Right hindlimb (tissue), 1 donor: ENCODE data around the gene ZNF362.
"Not testable (repeated sequence)": the region's sequence is repeated elsewhere in the genome, so short reads cannot be mapped to it uniquely, and the experiment has no call there.

Experiments
- DNase-seq: peaks from one replicate; pipeline ENCODE4 v3.0.0-alpha.2; 2018

ZNF362 gene

GRCh38 chr1:33309351-33309750 is 53.1 kb downstream of the ZNF362 start:
- DNase-seq: not testable (repeated sequence)

DNA sequence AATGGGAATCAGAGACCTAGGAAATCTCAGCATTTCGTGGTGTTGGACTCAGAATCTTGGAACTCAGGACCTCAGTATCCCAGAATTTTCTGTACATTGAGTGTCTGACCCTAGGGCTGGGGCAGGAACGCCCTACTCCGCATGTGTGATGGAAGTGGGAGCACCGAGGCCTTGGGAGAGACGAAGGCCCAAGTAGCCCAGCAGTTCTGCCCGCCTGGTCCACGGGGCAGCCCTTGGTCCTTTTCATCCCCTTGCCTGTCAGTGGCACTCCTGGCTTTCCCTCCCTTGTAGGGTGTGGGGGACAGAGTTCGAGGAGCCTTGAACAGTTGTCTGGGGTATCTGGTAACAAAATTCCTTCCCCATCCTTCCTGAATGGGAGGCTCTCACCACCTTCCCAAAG is 54.4 kb downstream of the ZNF362 start:
- DNase-seq: no peak

DNA sequence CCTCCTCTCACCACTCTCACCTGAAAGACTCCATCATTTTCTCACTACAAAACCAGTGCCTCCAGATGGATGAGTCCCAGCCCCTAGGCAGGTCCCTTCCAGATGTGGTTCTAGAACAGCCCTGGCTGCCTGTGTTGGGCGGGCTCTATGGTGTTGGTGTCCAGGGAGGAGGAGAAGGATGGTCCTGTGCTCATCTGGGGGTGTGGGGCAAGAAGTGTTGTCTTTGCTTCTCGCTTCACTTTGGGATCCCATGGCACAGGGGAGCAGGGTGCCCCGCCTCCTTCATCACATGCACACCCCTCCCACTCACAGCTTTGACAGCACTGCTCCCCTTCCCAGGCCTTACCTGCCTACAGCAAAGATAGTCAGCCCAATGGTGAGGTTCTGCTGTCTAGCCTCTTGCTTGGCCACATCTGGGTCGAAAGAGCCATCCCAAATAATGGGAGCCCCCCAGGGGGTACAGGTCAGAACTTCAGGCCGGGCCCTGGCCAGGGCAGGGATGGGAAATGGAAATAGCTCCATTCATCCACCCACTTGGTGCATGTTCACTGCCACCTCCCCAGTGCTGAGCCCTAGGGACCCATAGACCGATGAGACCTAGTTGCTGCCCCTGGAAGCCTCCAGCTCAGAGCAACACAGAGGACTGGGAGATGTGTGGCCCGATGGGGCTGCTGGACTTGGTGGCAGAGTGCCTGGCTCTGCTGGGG is 55.6 kb downstream of the ZNF362 start:
- DNase-seq: no peak

GRCh38 chr1:33312413-33312749 is 56.1 kb downstream of the ZNF362 start:
- DNase-seq: no peak

GRCh38 chr1:33314416-33314815 is 58.1 kb downstream of the ZNF362 start:
- DNase-seq: no peak

DNA sequence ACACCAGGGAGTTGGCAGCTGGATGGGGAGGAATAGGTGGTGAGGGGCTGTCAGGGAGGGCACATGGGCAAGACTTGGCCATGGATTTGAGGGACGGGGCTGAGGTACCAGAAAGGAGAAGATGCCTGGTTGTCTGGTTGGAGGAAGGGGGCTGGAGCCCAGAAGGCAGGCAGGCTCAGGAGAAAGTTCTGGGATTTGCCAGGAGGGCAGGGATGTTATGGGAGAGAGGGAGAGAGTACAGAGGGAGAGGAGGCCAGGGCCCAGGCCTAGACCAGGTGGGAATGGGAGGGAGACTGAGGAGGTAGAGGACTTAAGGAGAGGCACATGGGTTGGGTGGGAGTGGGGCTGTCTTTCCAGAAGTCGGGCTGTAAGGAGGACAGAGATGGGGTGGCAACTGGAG is 60.3 kb downstream of the ZNF362 start:
- no peak for DNase-seq

- DNase-seq: no peak
These were observed 61.1 kb downstream of the ZNF362 start for GRCh38 chr1:33317354-33317753.

GRCh38 chr1:33317946-33318345 is 61.7 kb downstream of the ZNF362 start:
- DNase-seq: no peak

GRCh38 chr1:33319186-33319948 is 63.1 kb downstream of the ZNF362 start:
- DNase-seq: no peak

DNA sequence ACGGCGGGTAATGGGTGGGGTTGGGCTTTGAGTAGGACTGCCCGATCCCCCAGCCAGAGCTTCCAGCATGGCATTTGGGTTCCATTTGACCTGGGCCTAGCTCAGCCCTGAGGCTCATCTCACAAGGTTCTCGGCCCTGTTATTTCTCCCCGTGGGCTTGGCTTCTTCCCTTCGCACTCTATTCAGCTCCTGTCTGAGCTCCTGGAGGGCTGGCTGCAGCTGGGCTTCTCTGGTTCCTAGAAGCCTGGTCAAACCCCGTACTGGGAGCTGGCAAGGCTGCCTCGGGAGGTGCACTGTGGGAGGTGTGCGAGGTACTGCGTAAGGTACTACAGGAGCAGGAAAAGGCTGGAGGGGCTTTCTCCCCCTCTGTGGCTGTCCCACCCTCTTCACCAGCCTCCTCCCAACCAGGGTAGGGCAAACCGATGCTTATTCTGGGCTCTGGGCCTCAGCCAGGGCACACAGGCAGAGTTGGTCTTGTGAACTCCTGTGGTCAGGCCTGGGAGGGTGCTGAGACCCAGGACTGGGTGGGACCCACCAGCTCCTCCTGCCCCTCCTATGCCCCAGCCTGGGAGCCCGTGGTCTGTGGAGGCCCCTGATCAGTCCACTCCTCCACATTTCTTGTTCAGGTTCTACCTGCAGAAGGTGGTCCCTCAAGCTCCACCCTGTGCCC is 63.8 kb downstream of the ZNF362 start:
- DNase-seq: no peak

DNA sequence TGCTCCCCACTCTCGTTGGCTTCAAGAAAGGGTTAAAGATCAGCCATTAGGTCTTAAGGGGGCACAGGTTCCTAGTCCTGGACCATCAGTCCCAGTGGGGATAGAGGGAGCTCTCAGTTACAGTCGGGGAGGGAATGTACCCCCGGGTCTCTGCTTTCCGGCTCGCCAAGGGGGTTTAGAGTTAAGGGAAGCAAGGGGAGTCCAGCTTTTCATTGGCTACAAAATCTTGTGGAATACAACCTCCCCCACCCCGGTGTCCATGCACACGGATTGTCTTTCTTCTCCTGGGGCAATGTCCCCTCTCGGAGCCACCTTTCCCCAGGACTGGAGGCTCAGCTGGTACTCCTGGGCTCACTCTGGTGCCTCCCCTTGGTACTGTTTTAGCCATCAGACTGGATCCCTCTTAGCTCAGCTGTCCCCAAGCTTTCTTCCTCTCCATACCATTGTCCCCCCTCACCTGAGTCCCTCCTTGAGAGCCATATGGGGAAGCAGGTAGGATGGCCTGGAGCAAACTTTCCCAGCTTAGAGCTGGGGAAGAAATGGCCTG is 64.4 kb downstream of the ZNF362 start, which contains the start of gene A3GALT2:
TSS of gene A3GALT2 (minus strand) at position 480 of the 547 bp plus-strand sequence. CDS start at position 480, 0 bp downstream.
- DNase-seq: no peak

DNA sequence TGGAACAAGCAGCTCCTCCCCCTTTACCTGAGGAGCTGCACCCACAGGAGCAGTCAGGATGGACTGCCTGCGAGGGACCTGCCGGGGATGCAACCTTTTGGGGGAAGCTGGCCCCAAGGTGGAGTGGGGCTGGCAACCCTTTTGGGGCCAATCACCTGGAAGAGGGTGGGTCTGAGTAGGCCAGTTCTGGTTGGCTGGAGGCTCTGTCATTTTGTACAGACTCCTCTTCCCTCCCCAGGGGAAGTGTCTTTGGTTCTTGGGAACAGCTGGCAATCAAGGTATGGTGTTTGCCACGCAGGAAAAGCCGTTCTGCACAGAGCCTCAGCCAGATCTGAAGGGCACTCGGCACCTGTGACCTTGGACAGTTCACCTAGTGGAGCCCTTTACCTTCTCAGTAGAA is 64.9 kb downstream of the ZNF362 start:
- no peak for DNase-seq

GRCh38 chr1:33322109-33322508 is 65.8 kb downstream of the ZNF362 start:
- DNase-seq: no peak

DNA sequence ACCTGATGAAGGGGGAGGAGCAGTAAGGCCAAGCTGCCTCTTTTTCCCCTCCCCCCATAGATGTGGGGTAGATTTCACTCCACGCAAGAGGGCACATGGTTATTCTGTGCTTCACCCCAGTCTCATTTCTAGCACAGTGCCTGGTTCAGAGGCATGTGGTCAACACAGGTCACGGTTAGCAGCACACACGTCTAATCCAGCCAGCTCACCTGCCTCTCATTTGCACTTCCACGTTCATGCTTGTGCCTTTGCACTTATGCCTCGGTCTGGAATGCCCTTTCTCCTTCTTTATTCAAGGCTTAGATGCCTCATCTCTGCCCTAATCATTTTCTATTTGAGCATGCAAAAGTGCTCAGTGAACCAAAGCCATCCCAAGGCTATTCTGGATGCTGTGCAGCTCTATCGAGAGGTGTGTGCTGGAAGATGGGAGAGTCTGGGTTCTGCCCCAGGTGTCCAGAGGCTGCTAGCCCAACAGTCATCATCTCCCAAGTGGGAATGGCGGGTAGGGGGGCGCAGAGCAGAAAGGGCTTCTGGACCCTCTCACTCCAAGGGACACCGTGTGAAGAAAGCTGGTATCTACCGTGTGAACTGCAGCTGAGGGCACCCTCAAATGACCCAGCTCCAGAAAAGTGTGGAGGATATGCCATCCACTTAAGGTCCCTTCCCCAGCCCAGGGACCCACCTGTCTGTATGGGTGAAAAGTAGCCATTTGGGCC is 66.7 kb downstream of the ZNF362 start:
- DNase-seq: no peak

DNA sequence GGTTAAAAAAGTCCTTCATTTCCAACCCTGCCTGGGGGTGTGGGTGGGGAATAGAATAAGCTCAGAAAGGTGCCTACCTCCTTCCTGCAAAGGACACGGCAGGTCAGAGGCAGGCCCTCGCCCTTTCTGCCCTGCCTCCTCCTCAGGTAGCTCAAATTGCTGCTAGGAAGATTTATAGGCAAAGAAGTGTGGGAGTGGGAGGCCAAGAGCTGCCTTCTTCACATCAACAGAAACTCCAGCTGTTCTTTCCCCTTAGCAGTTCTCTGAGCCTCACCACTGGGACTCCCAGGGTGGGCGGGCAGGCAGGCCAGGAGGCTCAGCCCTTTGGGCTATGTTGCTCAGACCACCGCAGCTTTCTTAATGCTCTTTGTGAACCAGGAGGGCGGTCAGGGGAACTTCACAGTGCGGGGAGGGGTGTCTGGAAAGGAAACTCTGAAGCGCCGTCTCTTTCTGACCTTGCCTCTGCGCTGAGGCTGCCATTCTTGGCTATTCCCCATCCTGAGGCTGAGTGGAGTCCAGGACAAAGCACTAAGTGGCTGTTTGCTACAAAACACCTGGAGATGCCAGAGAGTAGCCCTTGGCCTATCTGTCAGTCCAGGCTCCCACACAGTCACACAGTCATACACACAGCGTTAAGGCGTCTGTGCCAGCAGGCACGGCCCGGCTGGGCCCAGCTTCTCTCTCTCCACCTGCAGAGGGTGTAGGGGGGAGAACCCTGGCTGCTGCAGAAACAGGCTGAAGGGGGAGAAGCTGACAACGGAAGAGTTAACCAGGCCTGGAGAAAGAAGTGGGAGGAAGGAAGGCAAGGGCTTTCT is 67.6 kb downstream of the ZNF362 start:
- DNase-seq: no peak

- DNase-seq: no peak
These were observed 68.6 kb downstream of the ZNF362 start for GRCh38 chr1:33324677-33325575.

DNA sequence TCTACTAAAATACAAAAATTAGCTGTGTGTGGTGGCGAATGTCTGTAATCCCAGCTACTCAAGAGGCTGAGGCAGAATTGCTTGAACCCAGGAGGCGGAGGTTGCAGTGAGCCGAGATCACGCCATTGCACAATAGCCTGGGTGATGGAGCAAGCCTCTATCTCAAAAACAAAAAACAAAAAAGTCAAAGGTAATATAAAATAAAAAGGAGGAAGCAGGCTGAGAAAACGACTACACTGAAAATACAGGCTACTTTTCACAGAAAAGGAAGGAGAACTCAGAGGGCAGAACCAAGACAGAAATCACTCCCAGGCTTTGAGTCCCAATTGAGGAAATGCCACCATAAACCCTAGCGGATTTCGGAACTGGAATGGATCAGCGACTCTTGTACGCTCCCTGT is 70.5 kb downstream of the ZNF362 start:
- DNase-seq: no peak

DNA sequence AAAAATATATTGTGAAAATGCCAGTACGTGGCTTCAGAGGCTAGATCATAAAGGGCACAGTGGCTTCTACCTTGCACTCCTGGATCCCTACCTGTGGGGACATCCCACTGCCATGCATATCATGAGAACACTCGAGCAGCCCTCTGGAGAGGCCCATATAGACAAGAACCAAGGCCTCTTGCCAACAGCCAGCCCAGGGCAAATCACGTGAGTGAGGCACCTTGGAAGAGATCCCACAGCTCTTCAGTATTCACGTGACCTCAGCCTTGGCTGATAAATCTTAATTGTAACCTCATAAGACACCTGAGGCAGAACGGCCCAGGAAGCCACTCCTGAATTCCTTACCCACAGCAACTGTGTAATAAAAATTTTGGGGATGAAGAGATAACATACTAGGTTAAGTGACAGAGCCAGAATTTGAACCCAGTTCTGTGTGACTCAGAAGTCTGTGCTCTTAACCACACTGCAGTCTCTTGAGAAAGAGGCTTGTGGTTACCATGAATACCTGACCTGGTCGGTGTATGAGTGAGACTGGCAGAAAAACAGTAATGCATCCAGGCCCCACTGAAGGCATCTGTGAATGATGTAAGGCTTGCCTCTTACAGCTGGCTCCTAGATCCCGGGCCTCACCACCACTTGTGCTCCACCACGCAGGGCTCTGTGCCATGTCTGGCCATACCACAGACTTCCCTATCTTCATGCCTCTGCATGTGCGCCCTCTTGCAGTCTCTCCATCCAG is 71.5 kb downstream of the ZNF362 start:
- no peak for DNase-seq

DNA sequence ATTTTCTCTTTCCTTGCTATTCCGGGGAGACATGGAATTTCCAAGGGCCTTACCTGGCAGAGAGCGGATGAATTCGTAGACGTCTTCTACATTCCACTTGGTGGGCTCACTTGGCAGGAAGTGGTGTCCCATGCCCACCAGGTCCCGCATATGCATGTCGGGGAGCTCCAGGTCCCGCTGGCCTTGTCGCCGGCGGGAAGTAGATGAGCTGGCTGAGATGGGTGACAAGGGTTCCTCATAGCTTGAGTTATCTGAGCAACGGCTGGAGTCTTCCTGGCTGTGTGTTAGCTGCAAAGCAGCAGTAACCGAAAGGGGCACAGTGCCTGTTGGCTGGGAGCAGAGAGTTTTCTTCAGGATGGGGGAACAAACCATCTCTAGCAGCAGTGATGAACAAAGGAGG is 72.5 kb downstream of the ZNF362 start:
- DNase-seq: no peak

DNA sequence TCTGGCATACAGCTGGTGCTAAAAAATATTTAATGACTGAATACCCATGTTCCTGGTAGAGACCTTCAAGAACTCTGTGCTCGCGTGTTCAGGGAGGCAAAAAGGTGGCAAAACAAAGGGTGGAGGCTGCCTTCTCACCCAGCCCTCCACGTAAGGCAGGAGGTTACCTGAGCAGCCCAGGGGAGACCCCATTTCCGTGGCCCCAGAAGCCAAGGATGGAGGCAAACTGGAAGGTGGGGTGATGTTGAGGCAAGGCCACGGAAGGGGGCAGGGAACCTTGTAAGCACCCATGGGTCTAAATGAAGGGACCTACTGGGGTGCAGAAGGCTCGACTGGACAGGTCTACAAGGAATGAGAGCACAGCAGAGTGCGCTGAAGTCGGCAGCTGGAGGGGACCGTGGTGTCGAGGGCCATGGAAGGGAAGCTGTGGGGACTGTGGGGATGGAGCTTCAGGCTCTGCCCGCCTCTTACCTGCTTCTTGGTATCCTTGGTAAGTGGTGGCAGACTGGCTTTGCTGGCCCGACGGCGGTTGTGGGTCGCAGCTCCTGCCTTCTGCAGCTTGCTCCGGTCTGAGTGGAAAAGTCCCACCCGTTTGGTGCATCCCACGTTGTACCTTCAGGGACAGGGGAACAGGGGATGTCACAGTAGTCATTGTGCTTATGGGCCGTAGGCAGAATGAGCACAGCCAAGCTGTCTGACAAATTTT is 73.5 kb downstream of the ZNF362 start:
- no peak for DNase-seq
